NK-92 treated with Interleukin-12 subunit alpha and Interleukin-12 subunit beta, amount 100 ng/mL, for 24 hours (cell line): ENCODE measurements around the gene RBFOX1.

Source experiments
- DNase-seq: peaks from one replicate; lab custom pipeline; 2025; lab: John Stamatoyannopoulos, UW

The RBFOX1 gene

GRCh38 chr16:7332611-7333010 is at the start of gene RBFOX1:
Gene RBFOX1, plus strand, starts transcription at chr16:7332845.
- no peak for DNase-seq

DNA sequence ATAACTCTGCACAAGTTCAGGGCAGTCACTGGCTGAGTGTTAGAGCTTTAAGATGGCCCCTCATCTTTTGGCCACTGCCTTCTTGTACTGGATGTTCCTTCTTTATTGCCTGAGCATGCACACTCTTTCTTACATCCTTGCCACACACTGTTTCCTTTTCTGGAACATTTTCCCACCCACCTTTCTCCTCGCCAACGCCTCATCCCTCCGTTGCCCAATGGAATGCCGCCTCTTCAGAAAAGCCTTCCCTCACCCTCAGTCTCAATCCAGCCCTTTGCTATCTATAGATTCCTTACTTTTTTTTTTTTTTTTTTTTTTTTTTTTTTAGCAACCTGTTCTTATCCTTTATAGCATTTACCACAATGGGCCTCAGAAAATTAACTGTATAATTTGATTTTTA is 47.9 kb upstream of the RBFOX1 start:
- DNase-seq, result no peak

GRCh38 chr16:7285520-7285919 is 47.1 kb upstream of the RBFOX1 start:
- no peak for DNase-seq

- no peak for DNase-seq
These were observed 43.3 kb upstream of the RBFOX1 start for GRCh38 chr16:7289299-7289698.

- DNase-seq, result no peak
These were observed 42.0 kb upstream of the RBFOX1 start for GRCh38 chr16:7290682-7291081.

GRCh38 chr16:7294020-7294419 is 38.6 kb upstream of the RBFOX1 start:
- DNase-seq, result no peak

GRCh38 chr16:7303052-7303610 is 29.5 kb upstream of the RBFOX1 start:
- DNase-seq, result no peak

DNA sequence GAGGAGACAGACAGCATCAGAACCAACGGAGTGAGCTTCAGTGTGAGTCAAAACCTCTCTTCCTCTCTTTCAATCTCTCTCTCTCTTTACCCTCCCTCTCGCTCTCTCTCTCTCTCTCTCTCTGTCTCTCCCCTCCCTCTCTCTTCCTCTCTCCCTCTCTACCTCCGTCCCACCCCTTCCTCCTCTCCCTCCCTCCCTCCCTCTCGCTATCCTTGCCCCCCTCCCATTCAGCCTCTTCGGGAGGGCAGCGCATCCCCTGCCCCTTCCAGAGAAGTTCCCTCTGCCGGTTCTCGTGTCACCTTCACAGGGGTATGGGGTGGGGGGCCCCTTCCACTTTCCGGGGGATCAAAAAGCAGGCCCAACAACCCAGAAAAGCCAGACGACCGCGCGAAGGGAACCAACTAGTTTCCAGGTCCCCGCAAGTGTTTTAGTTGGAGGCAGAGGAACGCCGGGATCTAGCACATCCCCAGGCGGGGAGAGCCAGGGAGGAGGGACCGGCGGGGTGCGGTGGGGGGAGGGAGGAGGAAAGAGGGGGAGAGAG is 28.9 kb upstream of the RBFOX1 start:
- no peak for DNase-seq

DNA sequence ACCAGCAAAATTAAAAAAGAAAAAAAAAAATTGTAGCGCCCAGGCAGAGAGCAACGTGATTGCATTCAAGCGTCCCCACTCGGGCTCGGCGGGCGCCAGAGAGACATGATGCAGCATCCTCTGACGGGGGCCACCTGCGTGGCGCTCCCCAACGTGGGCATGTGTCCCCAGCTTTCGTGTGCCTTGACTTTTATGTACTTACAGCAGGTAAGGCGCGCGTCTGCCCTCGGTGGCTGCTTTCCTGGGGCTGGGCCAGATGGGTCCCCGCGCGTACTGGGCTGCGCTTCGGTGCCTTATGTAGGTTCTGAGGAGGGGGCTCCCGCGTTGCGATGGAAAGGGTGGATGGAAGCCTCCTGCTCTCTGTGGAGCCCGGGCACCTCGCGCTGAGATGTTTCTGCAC is 28.4 kb upstream of the RBFOX1 start:
- DNase-seq, result no peak

DNA sequence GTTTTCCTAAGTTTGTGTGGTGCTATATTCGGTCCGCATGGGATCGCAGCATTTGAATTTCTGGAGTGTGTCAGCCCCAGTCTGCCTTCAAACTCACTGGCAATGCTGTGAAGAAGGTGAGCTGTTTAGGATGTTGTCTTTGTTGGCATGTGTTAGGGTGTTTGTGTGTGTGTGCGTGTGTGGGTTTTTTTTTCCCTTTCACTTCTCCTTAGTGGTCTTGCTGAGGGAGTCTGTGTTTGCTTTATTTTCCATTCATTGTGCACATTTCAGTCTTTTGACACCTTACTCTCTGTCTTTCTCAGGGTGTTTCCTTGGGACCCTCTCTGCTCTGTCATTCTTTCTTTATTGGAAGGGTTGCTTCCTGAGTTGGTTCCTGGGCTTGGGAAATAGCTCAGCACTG is 27.7 kb upstream of the RBFOX1 start:
- no peak for DNase-seq

DNA sequence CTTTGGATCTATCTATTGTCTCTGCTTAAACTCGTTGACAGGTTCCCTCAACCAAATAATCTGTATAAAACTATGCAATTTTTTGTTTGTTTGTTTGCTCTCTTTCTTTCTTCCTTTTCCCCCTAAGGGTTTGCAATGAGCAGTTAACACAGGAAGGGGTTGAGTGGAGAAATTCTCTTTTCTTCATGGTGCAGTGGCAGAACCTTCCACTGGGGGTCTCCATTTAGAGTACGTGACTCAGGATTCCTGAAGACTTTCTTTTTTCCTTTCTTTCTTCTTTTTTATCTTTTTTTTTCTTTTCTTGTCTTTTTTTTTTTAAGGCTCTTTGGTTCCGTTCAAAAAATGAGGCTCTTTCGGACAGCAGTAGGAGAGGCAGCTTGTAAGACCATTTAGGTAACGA is 19.5 kb upstream of the RBFOX1 start:
- no peak for DNase-seq

DNA sequence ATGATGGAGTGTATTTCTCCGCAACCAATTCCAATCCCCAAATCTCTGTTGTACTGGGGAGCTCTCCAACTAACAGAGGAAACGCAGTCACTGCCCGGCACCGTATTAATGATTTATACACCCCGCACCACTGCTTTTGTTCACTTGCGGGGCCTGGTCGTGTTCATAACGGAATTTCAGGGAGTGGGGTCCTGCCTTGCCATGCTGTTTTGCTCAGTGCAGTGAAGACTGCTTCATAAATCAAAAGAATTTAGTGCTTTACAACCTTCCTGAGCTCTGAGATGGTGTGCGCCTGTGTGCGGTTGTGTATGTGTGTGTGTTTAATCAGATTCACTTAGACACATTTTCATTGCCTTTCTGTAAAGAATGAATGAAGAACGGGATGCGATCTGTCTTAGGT is 18.5 kb upstream of the RBFOX1 start:
- no peak for DNase-seq

DNA sequence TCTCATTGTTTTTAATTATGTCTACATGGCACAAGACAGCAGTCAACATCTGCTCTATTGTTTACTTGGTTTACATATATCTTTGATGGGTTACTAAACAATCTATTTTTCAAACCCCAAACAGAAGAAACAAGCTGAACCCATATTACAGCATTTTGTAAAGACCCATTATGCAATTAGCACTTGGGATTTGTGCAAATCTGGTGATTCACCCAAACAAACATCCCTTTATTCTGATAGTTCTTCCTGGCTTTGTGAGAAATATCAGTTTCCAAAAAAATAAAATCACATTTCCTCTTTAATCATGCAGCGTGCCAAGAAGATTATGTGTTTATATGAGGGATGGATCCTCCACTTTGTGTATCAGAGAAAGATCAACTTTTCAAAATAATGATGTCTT is 16.8 kb upstream of the RBFOX1 start:
- no peak for DNase-seq

DNA sequence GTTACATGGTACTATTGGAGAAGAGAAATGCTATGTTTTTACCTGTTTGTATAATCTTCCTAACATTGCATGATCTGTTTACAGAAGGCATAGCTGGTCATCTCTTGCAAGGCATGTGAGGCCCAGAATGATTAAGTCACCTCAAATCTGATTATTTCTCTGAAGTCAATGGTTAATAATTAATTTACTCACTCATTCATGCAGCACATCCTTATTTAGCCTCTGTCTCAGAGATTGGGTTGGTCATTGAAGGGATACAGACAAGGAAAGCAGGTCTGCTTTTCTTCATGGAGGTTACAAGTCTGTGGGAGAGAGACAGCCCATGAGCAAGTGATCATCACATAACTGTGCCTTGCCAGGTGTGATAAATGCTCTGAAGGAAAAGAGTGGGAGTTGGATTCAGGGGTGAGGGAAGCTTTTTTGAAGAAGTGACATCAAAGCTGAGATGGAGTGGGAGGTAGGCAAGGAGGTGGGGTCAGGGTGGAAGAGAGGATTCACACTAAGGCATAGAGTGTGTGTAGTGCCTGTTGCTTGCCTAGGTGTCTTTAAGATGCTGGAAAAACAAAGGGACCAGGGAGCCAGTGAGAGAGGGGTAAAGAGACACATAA is 16.3 kb upstream of the RBFOX1 start:
- DNase-seq, result no peak

GRCh38 chr16:7317982-7318381 is 14.7 kb upstream of the RBFOX1 start:
- DNase-seq, result no peak

DNA sequence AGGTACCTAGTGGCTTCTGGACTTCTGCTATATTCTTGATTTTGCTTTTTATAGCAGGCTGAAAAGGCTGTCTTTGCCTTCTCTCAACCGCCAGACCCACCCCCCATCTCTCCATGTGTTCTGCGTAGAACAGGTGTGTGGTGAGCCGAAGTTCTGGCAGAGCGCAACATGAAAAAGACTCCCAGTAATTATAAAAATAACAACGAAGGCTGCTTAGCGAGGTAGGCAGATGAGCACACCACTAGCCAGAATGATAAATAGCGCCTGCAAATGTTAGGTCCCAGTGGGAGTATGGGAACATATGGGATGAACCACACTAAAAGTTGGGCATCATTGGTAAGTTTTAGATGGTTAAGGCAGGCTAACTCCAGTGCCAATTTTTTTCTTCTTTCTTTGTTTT is 14.0 kb upstream of the RBFOX1 start:
- no peak for DNase-seq

DNA sequence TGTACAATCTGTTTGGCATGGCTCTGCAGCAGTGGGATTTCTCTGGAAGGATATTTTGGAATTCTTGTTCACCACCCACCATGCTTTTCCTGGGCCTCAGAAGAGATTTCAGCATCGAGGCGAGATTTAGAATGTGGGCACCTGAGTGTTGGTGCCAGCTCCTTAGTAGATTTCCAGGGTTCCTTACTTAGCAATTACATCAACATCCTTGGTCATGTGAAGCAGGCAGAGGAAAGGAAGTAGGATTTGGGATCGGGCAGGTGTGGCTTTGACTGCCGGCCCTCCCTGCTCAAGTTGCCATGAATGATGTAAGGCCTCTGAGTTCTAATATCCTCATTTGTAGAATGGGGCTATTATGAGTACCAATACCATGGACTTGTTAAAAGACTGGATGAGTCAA is 13.1 kb upstream of the RBFOX1 start:
- no peak for DNase-seq

DNA sequence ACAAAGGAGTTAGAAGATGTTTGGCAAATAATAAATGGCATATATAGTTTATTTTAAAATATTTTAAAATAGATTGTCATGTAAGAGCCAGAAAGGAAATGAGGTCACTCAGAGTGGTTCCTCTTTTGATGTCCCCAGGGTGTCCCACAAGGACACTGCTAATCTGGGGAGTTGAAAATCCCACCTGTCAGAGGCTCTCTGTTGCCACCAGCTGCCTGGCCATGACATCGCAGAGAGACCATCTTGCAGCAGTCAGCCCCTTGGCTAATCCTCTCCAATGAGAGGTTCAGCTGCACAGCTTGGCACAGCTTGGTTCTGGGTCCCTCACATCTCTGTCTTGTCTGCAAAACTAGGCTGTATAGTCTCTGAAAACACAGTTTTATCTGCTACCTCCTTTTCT is 11.0 kb upstream of the RBFOX1 start:
- no peak for DNase-seq

DNA sequence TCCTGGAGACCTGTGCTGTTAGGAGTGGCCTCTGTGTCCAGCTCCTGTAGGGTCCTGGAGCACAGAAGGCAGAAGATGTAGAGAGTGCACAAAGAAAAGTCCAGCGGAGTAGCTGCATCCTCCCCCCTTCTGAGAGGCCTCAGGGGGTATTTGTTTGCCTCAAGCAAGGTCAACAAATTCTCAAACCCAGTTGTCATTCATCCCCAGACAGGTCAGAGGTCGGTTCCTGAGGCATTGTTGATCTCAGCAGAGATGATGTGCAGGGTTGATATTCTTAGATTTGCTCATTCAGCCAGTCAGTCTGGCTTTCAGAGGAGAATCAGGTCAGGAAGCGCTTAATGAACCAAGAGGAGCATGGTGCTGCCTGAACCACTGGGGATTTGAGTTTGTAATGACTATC is 8.3 kb upstream of the RBFOX1 start:
- no peak for DNase-seq

GRCh38 chr16:7325834-7326233 is 6.8 kb upstream of the RBFOX1 start:
- no peak for DNase-seq

DNA sequence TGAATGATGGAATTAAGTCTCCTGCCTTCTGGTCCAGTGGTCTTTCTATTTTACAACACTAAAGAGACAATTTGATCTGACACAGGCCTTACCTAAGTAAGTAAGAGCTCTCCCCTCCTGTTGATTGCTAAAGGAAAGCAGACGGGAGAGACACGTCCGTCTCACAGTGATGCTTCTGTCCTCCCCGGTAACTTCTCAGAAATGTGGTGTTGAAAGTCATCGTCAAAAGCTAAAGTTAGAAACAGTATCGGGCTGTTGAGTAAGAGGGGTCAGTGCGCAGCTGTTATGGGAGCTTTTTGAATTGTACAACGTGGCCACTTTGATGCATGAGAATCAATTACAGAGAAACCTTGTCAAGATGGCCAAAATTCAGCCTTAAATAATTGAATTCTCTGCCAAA is 1.9 kb upstream of the RBFOX1 start:
- no peak for DNase-seq

- DNase-seq, result no peak
These were observed 648 bp upstream of the RBFOX1 start for GRCh38 chr16:7331997-7332396.

GRCh38 chr16:7333180-7333725 is 608 bp downstream of the RBFOX1 start:
- no peak for DNase-seq
